ENCODE results near the gene ARHGDIB.

Gene ARHGDIB

DNA sequence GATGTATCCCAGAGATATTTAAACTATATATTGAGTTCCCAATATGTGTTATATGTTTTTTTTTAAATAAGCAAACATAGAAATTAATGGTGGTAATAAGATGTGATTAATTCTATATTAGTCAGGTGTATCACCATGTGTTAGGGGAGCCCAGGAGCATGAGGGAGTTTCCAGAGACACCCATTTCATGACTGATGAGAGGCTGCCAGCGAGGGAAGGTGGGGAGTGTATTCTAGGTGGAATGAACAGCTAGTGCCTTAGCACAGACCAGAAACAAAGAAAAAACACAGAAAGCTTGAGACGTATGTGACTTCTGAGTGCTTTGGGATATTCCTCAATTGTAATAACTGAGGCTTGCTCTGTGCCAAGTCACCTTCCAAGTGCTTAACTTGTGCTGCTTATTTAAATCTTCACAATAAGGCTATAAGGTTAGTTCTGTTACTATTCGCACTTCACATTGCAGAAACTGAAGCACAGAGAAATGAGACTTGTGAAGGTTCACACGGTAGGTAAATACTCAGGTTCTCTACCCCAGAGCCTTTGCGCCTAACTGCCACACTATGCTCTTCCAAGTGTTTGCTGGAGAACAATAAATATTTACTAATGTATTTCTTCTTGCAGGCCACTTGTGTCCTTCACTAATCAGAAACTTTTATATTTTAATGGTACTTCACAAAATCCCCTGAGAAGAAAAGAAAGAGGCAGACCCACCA is 57.9 kb downstream of the ARHGDIB start:
- Histone ChIP-seq H3K9me3 (ENCODE audit: control insufficient read depth in 1 of 2, low read length in 2 of 2) (no peaks in the 10 kb centered on the region), H3K27me3 (ENCODE audit: control insufficient read depth in 1 of 2, insufficient read depth in 2 of 2, low read length in 2 of 2) (no peaks in the 10 kb centered on the region), H3K27ac (ENCODE audit: low read depth, low read length) (no peak overlapping the region), H3K9ac (ENCODE audit: low read depth in 1 of 2, low read length in 2 of 2) (no peak overlapping the region), H3K4me1 (ENCODE audit: control insufficient read depth in 1 of 2, insufficient read depth in 2 of 2, low read length in 2 of 2) (no peaks in the 10 kb centered on the region), H3K36me3 (ENCODE audit: control insufficient read depth in 1 of 2, insufficient read depth in 2 of 2, low read length in 2 of 2) (no peaks in the 10 kb centered on the region), H3K4me3 (ENCODE audit: low read depth in 1 of 2, low read length in 2 of 2) (no peak overlapping the region)

DNA sequence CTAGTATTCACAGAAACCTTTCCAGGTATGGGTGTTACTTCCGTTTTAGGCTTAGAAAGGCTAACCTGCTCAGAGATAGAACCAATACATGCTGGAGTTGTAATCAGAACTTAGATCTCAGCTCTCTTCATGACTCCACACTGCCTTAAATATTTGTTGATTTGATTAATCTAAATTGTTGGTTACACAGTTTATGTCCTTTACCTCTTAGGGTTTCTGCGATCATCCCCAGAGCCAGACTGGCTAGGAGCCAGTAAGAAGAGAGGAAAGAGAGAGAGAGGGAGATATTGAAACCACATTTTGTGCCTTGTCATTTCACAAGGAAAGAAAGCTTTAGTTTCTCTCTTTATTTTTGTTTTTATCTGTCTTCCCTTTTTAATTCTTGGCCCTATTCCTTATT is 58.9 kb downstream of the ARHGDIB start:
- Histone ChIP-seq H3K27me3 (ENCODE audit: control insufficient read depth in 1 of 2, insufficient read depth in 2 of 2, low read length in 2 of 2) (no peaks in the 10 kb centered on the region), H3K36me3 (ENCODE audit: control insufficient read depth in 1 of 2, insufficient read depth in 2 of 2, low read length in 2 of 2) (no peaks in the 10 kb centered on the region), H3K9ac (ENCODE audit: low read depth in 1 of 2, low read length in 2 of 2) (no peak overlapping the region), H3K4me1 (ENCODE audit: control insufficient read depth in 1 of 2, insufficient read depth in 2 of 2, low read length in 2 of 2) (no peaks in the 10 kb centered on the region), H3K27ac (ENCODE audit: low read depth, low read length) (no peak overlapping the region), H3K4me3 (ENCODE audit: low read depth in 1 of 2, low read length in 2 of 2) (no peak overlapping the region), H3K9me3 (ENCODE audit: control insufficient read depth in 1 of 2, low read length in 2 of 2) (no peaks in the 10 kb centered on the region)

DNA sequence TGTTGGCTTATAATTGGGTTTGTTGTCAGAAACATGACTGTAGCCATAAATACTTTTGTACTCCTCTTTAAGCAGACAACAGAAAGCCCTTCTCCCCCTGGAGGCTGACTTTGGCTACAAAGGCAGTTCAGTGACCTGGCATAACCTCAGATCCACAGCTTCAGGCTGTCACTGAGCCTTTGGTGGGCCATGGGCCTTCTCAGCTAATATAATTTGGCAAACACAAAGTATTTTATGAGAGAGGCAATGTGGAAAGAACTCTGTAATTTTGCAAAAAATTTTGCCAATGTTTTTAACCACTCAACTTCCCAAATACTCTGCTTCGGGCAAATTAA is 60.2 kb downstream of the ARHGDIB start:
- Histone ChIP-seq H3K9ac (ENCODE audit: low read depth in 1 of 2, low read length in 2 of 2) (no peak overlapping the region), H3K36me3 (ENCODE audit: control insufficient read depth in 1 of 2, insufficient read depth in 2 of 2, low read length in 2 of 2) (no peaks in the 10 kb centered on the region), H3K27ac (ENCODE audit: low read depth, low read length) (no peak overlapping the region), H3K4me3 (ENCODE audit: low read depth in 1 of 2, low read length in 2 of 2) (no peak overlapping the region), H3K9me3 (ENCODE audit: control insufficient read depth in 1 of 2, low read length in 2 of 2) (no peaks in the 10 kb centered on the region), H3K27me3 (ENCODE audit: control insufficient read depth in 1 of 2, insufficient read depth in 2 of 2, low read length in 2 of 2) (no peaks in the 10 kb centered on the region), H3K4me1 (ENCODE audit: control insufficient read depth in 1 of 2, insufficient read depth in 2 of 2, low read length in 2 of 2) (no peaks in the 10 kb centered on the region)

DNA sequence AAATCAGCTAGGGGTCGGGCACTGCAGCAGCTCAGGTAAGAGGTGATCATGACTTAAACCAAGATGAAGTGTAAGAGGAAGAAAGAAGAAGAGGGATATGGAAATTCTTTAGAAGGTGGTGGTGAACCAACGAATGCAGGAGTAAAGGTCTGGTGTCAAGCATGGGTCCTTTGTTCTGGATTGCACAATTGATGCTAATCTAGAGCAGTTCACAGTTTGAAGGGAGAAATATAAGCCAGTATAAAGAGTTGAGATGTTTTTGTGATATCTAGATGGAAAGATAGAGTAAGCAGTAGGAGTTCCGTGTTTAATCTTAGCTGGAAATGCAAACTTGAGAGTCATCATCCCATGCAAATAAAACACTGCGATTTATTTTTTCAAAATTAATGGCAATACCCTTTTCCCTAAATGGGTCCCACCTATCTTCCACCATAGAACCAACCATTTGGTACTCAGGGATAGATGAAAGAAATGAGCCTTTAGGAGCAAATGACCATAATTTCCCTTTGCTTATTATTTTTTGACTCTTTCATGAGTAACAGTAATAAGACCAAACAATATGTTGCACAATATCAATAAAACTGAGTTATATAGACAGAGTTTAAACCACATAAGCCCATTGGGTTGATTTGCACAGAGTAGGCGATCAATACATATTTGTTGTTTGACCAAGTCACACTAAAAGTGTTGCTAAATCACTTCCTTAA is 60.7 kb downstream of the ARHGDIB start:
- no peak overlapping the region for H3K9ac ChIP-seq (ENCODE audit: low read depth in 1 of 2, low read length in 2 of 2)
- H3K27me3 ChIP-seq (ENCODE audit: control insufficient read depth in 1 of 2, insufficient read depth in 2 of 2, low read length in 2 of 2): no peaks in the 10 kb centered on the region
- no peaks in the 10 kb centered on the region for H3K9me3 ChIP-seq (ENCODE audit: control insufficient read depth in 1 of 2, low read length in 2 of 2)
- no peak overlapping the region for H3K4me3 ChIP-seq (ENCODE audit: low read depth in 1 of 2, low read length in 2 of 2)
- no peaks in the 10 kb centered on the region for H3K36me3 ChIP-seq (ENCODE audit: control insufficient read depth in 1 of 2, insufficient read depth in 2 of 2, low read length in 2 of 2)
- H3K27ac ChIP-seq (ENCODE audit: low read depth, low read length): no peak overlapping the region
- H3K4me1 ChIP-seq (ENCODE audit: control insufficient read depth in 1 of 2, insufficient read depth in 2 of 2, low read length in 2 of 2): no peaks in the 10 kb centered on the region

DNA sequence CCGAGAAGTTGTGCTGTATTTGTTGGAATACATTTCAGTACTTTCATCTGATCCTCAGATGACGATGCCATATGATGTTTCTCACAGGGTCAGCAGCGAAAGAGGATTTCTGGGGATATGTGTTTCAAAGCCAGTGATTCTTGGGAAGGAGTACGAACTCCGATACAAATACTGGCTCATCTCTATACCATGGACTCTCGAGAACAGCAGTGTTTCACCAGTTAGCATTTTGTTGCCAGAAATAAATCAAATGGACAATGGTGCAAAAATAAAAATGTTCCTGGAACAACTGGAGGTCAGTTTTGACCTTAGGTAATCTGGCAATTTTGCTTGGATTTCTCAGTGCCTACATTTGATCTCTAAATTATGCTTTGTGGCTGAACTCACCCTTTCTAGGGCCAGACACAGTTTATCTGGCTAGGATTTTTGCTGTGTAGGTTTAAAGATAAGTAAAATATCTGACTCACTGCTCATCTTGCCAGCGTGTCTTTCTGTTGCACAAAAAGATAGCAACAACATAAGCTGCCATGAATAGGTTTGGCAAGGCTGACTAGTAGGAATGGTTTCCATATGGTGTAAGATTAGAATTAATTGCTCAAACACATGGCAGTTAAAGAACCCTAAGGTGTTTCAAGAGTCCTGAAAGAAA is 64.8 kb downstream of the ARHGDIB start:
- H3K4me3 ChIP-seq (ENCODE audit: low read depth in 1 of 2, low read length in 2 of 2): no peak overlapping the region
- no peaks in the 10 kb centered on the region for H3K27me3 ChIP-seq (ENCODE audit: control insufficient read depth in 1 of 2, insufficient read depth in 2 of 2, low read length in 2 of 2)
- no peak overlapping the region for H3K9ac ChIP-seq (ENCODE audit: low read depth in 1 of 2, low read length in 2 of 2)
- H3K9me3 ChIP-seq (ENCODE audit: control insufficient read depth in 1 of 2, low read length in 2 of 2): no peaks in the 10 kb centered on the region
- H3K4me1 ChIP-seq (ENCODE audit: control insufficient read depth in 1 of 2, insufficient read depth in 2 of 2, low read length in 2 of 2): no peaks in the 10 kb centered on the region
- H3K36me3 ChIP-seq (ENCODE audit: control insufficient read depth in 1 of 2, insufficient read depth in 2 of 2, low read length in 2 of 2): no peaks in the 10 kb centered on the region
- no peak overlapping the region for H3K27ac ChIP-seq (ENCODE audit: low read depth, low read length)

DNA sequence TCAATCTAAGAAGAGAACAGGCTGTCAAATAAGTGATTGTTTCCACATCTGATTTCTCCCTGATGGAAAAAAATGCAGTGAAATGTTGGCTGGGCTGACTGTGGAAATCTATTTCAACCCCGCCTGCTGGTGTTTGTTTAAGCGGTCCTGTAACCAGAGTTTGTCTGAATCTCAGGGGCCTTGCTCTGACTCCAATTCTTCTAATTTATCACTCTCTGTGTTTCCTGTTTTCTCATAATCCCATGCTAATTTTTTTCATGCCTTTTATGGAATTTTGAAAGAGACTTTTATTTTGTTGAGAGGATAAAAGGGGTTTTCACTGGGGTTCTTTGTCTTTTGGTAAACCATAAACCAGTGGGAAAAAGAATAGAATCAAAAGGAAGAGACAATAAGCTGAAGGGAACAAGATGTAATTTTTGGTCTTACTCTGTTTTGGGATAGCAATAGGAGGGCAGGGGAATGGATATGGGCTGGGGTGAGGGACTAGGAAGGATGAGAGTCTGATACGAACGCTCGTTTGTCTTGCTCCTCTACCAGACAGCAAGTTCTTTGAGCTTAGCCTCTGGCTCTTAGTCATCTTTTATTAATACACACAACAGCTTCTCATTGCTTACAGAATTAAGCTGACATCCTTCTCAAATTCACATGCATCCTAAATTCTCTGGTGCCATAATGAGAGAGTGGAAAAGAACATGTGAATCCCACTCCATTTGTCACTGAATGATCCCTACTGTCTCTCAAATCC is 67.7 kb downstream of the ARHGDIB start:
- Histone ChIP-seq H3K4me3 (ENCODE audit: low read depth in 1 of 2, low read length in 2 of 2) (no peak overlapping the region), H3K27me3 (ENCODE audit: control insufficient read depth in 1 of 2, insufficient read depth in 2 of 2, low read length in 2 of 2) (no peaks in the 10 kb centered on the region), H3K27ac (ENCODE audit: low read depth, low read length) (peak overlapping the region; percentile 13), H3K4me1 (ENCODE audit: control insufficient read depth in 1 of 2, insufficient read depth in 2 of 2, low read length in 2 of 2) (no peaks in the 10 kb centered on the region), H3K9me3 (ENCODE audit: control insufficient read depth in 1 of 2, low read length in 2 of 2) (no peaks in the 10 kb centered on the region), H3K9ac (ENCODE audit: low read depth in 1 of 2, low read length in 2 of 2) (no peak overlapping the region), H3K36me3 (ENCODE audit: control insufficient read depth in 1 of 2, insufficient read depth in 2 of 2, low read length in 2 of 2) (no peaks in the 10 kb centered on the region)

DNA sequence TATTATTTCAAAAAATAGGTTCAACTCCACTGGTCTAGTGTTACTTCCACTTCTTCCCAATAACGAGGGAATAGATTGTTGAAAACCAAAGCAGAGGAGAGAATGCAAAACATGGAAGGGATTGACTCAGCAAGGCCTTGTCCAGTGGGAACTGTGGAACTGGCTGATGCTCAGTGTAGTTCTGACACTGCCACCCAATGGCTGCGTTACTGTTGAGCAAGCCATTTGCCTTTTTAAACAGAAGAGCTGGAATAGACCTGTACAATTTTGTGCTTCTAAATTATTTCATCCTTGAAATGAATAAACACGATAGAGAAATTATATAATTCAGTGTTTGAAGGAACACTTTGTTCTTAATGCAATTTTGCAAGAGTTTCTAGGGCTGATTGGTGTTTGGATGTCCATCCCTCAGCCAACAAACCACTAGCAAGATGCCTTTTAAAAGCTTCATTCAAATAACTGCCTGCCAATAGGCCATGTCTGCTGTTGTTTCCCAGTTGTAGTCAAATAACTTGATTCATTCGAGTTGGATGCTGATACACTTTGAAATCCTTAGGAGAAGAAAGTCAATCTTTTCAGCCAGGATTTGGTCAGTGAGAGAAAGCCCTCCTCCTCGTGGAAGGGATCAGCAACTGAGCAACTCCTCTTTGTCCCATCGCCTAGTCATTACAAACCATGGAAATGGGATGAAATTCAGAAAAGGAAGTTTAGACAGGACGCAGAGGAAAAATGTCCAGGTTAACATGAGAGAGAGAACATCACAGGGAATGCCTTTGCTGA is 68.5 kb downstream of the ARHGDIB start:
- H3K9me3 ChIP-seq (ENCODE audit: control insufficient read depth in 1 of 2, low read length in 2 of 2): no peaks in the 10 kb centered on the region
- H3K36me3 ChIP-seq (ENCODE audit: control insufficient read depth in 1 of 2, insufficient read depth in 2 of 2, low read length in 2 of 2): no peaks in the 10 kb centered on the region
- no peaks in the 10 kb centered on the region for H3K4me1 ChIP-seq (ENCODE audit: control insufficient read depth in 1 of 2, insufficient read depth in 2 of 2, low read length in 2 of 2)
- H3K4me3 ChIP-seq (ENCODE audit: low read depth in 1 of 2, low read length in 2 of 2): no peak overlapping the region
- no peak overlapping the region for H3K27ac ChIP-seq (ENCODE audit: low read depth, low read length)
- no peak overlapping the region for H3K9ac ChIP-seq (ENCODE audit: low read depth in 1 of 2, low read length in 2 of 2)
- H3K27me3 ChIP-seq (ENCODE audit: control insufficient read depth in 1 of 2, insufficient read depth in 2 of 2, low read length in 2 of 2): no peaks in the 10 kb centered on the region

All from duodenal mucosa (tissue), 2 donors.